Bronchial epithelial cell (primary cell): ENCODE measurements around the gene SERTM2. TPM values are rescaled to one million over a fixed set of nuclear protein-coding genes. Genes with fewer than 3 reads are reported as not detected.

ENCODE experiments used
- DNase-seq: peaks from one replicate; pipeline ENCODE4 v3.0.0-alpha.2; 2010; ENCODE audit warnings: low read depth
- FAIRE-seq: peaks from 2 replicates; lab custom pipeline; 2011; peaks lifted over from hg19 to GRCh38; lab: Jason Lieb, UNC
- H3K27me3 ChIP-seq: 2 replicates; pipeline ENCODE4 v1.5.1; 2011; ENCODE audit warnings: low read length; ENCODE audit not compliant: control insufficient read depth, insufficient read depth
- H3K36me3 ChIP-seq: 2 replicates; pipeline ENCODE4 v1.5.1; 2011; ENCODE audit warnings: low read length; ENCODE audit not compliant: control insufficient read depth, insufficient read depth
- H3K4me3 ChIP-seq: 2 replicates; pipeline ENCODE4 v1.5.1; 2011; ENCODE audit warnings: mild to moderate bottlenecking, low read depth, low read length, control low read depth
- total RNA-seq: library from RNA; depleted of rRNA; stranded (reverse); fragments of >200 nt; gene quantifications from 2 replicates; pipeline ENCODE4 v1.2.1, GENCODE V29; 2014
- TF ChIP-seq, protein P1 (sequence below): IDR thresholded peaks from 2 replicates; pipeline ENCODE4 v1.5.1; 2011; ENCODE audit warnings: mild to moderate bottlenecking, moderate library complexity, low read length, control low read depth, inconsistent platforms; ENCODE audit not compliant: insufficient read depth, severe bottlenecking

SERTM2 gene
- total RNA-seq, 1 donor from 2014 or later = under 0.01 TPM

GRCh38 chrX:111505783-111506182, 5.7 kb upstream of the SERTM2 start:
- TF ChIP-seq, protein P1, sequence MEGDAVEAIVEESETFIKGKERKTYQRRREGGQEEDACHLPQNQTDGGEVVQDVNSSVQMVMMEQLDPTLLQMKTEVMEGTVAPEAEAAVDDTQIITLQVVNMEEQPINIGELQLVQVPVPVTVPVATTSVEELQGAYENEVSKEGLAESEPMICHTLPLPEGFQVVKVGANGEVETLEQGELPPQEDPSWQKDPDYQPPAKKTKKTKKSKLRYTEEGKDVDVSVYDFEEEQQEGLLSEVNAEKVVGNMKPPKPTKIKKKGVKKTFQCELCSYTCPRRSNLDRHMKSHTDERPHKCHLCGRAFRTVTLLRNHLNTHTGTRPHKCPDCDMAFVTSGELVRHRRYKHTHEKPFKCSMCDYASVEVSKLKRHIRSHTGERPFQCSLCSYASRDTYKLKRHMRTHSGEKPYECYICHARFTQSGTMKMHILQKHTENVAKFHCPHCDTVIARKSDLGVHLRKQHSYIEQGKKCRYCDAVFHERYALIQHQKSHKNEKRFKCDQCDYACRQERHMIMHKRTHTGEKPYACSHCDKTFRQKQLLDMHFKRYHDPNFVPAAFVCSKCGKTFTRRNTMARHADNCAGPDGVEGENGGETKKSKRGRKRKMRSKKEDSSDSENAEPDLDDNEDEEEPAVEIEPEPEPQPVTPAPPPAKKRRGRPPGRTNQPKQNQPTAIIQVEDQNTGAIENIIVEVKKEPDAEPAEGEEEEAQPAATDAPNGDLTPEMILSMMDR = no peak
- FAIRE-seq = no peak
- no peak for DNase-seq

GRCh38 chrX:111506826-111507225, 4.6 kb upstream of the SERTM2 start:
- DNase-seq (no peak), FAIRE-seq (no peak)
- no peaks in the 10 kb centered on the region for H3K36me3 ChIP-seq

More at GRCh38 chrX:111505783-111506182, 5.7 kb upstream of the SERTM2 start:
- H3K27me3 ChIP-seq = no peaks in the 10 kb centered on the region
- H3K4me3 ChIP-seq = no peak overlapping the region
- no peaks in the 10 kb centered on the region for H3K36me3 ChIP-seq

DNA sequence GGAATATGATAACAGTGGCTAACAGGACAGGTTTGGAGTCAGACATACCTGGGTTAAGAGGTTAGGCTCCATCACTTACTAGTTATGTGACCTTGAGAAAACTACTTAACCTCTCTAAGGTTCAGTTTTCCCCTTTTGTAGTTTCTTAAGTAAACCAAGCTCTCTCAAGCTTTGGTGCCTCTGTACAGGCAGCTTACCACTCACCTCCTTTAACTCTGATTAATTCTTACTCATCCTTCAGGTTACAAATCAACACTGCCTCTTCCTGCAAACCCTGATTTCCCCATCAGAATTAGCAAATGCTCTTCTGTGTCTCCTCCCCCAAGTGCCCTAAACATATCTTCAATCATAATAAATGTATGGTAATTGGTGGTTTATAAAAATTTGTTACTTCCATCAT, 3.5 kb upstream of the SERTM2 start:
- DNase-seq (peak; percentile 80), FAIRE-seq (no peak)

More at GRCh38 chrX:111506826-111507225, 4.6 kb upstream of the SERTM2 start:
- Histone ChIP-seq H3K4me3 (no peak overlapping the region), H3K27me3 (no peaks in the 10 kb centered on the region)
- TF ChIP-seq, protein P1 = no peak

GRCh38 chrX:111515298-111515697, 3.9 kb downstream of the SERTM2 start:
- Histone ChIP-seq H3K27me3 (no peaks in the 10 kb centered on the region), H3K36me3 (no peaks in the 10 kb centered on the region), H3K4me3 (no peak overlapping the region)
- TF ChIP-seq, protein P1 = no peak
- DNase-seq = no peak
- FAIRE-seq = no peak

More for the DNA sequence above, 3.5 kb upstream of the SERTM2 start:
- no peak overlapping the region for H3K4me3 ChIP-seq
- H3K36me3 ChIP-seq = no peaks in the 10 kb centered on the region
- no peaks in the 10 kb centered on the region for H3K27me3 ChIP-seq
- TF ChIP-seq, protein P1 = no peak

- Histone ChIP-seq H3K27me3 (no peaks in the 10 kb centered on the region), H3K4me3 (no peak overlapping the region), H3K36me3 (no peaks in the 10 kb centered on the region)
- DNase-seq (no peak), FAIRE-seq (peak; percentile 58)
- TF ChIP-seq, protein P1 = no peak
These were observed 7.2 kb downstream of the SERTM2 start for GRCh38 chrX:111518667-111519066.

DNA sequence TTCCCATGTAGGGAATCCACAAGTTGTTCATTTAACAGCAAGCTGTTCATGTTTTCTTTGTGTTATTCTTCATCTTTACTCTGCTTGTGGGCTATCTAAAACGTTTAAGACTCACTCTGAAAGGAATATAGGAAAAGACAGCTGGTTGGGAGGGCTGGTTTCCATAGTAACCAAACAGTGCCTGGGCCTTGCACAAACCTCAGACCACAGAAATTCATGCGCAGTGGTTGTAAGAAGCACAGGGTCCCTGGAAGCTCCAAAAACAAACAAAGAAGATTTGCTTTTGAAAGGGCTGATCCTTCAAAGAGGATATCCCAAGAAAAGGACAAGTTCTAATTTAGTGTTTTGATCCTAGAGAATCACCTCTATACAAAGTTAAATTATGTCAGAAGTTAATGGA, 7.8 kb downstream of the SERTM2 start:
- no peak for FAIRE-seq
- DNase-seq = no peak
- TF ChIP-seq, protein P1 = no peak
- Histone ChIP-seq H3K4me3 (no peak overlapping the region), H3K36me3 (no peaks in the 10 kb centered on the region), H3K27me3 (no peaks in the 10 kb centered on the region)
